Skin of body (tissue), 2 donors: ENCODE results near the gene KMT2C. TPM values are rescaled to one million over a fixed set of nuclear protein-coding genes. Genes with fewer than 3 reads are reported as not detected.
"Not testable (repeated sequence)": the region's sequence is repeated elsewhere in the genome, so short reads cannot be mapped to it uniquely, and the experiment has no call there.

Experiments used
- DNase-seq: peaks from one replicate; lab custom pipeline; 2025; lab: John Stamatoyannopoulos, UW
- total RNA-seq: library from RNA; depleted of rRNA; stranded (reverse); fragments of >200 nt; gene quantifications from one replicate; pipeline ENCODE4 v1.2.3, GENCODE V29; 2014

Gene KMT2C
- total RNA-seq, 1 donor from 2014 or later: 75.6 TPM

DNA sequence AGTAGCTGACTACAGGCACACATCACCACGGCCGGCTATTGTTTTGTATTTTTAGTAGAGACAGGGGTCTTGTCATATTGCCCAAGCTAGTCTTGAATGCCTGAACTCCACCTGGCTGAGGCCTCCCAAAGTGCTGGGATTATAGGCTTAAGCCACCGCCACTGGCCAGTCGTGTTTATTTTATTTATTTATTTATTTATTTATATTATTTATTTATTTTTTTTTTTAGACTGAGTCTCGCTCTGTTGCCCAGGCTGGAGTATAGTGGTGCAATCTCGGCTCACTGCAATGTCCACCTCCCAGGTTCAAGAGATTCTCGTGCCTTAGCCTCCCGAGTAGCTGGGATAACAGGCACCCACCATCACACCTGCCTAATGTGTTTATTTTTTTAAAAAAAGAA, 6.0 kb upstream of the KMT2C start:
- DNase-seq: not testable (repeated sequence)

DNA sequence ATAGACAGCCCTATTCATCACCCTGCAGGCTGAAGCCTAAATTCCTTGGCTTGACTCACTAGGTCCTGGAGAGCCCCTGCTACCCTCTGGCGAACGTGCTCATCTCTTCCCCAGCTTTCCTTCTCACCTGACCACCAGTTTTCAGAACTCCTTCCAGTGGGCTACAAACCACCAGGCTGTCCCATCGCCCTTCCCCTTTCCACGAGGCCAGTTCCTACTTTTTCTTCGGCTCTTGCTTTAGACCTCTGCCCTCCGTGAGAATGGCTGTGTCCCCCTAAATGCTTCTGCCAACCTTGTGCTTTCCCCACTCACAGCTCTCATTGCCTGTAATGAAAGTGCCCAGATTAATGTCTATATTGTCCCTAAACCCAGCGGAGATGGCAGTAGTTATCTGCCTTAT, 5.4 kb upstream of the KMT2C start:
- not testable (repeated sequence) for DNase-seq

DNA sequence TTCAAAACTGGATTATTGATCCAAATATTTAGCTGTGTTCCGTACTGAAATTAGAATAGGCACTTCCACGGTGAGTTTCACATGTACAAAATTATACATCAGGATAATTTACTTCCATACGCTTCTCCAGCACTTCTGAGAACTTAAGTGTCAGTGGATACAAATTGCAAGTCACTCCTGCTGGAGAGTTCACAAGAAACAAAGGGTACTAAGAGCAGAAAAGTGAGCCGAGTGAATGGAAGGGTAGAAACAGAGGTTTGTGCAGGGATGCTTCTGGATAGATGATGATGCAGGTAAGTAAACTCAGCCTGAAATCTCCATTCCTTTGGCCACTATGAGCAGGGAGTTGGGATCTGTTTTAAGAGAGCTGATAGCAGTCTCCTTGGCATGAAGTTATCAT, 2.2 kb upstream of the KMT2C start:
- DNase-seq: not testable (repeated sequence)

DNA sequence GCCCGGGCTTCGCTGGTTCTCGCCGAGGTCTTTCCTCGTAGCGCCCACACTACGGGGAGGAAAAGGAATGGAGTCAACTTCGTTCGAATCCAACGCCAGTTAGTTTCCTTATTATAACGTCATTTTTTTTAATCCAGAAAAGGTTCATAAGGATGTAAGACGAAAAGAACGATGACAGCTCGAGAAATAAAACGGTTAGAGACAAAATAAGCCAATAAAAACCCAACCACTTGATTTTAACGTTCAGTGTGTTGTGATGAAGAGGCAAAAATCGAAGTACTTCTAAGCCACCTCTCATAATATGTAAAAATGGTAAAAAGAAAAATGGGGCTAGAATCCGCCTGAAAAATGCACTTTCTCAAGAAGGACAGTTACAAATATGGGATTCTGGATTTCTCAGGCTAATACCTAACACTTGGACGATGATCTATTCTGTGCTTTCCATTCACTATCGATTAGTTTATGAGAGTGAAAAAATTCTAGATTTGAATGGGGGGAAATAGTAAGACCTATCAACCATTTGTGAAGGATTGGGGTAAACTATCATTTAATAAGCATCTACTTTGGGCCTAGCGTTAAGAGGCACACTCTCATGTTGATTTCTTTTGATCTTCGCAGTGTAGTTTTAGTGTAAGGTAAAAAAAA, 1.2 kb upstream of the KMT2C start:
- not testable (repeated sequence) for DNase-seq

DNA sequence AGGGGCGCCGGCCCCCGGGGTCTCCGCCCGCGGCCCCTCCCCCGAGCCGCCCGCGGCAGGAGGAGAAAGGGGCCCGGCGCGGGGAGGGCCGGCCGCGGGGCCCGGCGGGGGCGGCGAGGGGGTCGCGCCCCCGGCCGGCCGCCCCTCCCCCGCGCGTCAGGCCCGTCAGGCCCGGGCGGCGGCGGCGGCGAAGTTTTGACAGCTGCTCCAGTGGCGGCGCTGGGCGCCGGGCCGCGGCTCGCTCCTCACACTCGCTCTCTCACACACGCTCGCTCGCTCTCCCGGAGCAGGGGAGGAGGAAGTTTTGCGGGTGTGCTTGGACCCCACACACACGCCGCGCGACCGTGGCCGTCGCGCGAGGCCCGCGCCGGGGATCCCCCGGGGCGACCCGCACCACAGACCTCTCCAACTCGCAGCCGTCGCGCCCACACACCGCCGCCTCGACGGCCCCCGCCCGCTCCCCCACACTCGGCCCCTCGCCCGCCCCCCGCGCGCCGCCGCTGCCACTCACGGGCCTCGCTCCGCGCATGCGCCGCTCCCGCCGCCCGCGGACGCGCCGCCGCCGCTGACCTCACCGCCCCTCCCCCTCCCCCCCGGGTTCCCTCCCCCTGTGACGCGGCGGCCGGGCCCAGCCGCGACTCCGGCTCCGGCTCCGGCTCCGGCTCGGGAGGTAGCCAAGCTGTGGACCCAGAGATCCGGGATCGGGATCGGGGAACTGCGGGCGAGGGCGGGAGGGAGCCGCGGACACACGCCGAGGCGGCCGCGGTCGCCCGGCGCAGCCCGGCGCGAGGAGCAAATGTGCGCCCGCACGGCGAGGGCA, 518 bp upstream of the KMT2C start:
- peak; percentile 88 for DNase-seq

DNA sequence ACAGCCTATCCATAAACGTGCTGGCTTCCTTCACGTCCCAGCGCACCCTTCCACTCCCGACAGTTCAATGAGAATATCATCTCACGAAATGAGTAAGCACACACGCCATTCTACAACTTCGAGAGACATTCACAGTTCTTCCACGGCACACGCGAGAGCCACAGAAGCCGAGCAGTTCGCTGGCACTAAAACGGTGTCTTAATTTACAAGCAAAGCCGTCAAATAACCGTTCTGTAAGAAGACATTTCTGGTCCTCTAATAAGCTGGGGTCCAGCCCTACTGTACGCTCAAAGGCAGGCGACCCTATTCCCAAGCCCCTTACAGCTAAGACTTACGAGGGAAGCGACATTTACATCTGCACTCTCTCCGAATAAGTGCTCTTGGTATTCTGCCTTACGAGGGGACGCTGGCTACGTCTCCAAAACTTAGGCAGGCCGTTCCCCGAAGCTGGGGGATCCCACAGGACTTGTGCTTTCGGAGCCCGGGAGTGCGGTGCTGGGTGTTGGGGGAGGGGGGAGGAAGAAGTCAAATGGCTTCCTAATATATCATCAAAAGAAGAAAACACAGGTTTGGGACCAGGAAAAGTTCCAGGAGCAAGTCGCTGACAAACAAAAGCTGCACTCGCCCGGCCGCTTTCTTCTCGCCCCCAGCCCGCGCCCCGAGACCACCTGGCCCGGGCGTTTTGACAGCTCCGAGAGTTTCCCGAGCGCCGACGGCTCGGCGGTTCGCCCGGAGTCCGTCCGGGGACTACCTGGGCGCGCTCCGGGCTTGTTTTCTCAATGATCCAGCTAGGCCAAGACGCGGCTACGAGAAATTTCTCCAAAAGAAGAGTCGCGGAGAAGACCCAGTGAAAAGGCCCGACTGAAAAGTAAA, 1.1 kb downstream of the KMT2C start:
- not testable (repeated sequence) for DNase-seq

DNA sequence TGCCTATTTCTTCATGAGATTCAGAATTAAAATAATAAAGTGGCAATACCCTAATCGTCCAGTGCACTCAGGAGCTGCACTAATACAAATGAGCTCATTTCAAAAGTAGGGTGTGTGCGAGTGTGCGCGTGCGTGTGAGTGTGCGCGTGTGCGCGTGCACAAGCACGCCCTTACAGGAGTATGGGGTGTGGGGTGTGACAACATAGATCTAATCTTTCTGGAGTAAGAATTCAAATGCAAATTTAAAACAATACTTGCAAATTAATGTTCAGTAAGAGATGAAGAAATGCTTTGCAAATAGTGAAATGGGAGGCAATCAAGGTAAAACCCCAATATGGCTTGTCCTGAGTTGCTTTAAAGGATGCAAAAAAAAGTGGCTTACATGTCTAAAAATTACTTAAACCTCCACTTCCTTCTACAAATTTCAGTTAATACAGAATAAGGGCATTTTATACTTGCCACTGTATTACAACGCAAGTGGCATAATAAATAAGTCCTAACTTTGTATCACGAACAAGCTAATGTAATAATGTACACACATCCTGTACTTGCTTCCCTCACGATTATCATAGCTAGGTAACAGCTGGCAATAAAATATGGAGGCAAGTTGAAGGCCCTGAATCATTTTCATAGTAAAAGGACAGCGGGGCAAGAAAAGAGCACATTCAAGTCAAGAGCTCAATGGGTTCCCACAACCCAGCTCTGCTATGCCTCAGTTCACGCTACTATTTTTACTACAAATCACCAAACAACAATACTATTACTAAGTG, 1.9 kb downstream of the KMT2C start:
- not testable (repeated sequence) for DNase-seq

DNA sequence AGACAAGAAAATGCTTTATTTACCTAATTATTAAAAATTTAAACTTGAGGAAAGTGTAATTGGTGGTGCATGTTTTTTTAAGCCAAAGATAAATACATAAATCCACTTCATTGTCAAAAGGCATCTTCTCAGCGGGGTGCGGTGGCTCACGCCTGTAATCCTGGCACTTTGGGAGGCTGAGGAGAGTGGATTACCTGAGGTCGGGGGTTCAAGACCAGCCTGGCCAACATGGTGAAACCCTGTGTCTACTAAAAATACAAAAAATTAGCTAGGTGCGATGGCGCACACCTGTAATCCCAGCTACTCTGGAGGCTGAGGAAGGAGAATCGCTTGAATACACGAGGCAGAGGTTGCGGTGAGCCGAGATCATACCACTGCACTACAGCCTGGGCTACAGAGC, 3.1 kb downstream of the KMT2C start:
- not testable (repeated sequence) for DNase-seq

DNA sequence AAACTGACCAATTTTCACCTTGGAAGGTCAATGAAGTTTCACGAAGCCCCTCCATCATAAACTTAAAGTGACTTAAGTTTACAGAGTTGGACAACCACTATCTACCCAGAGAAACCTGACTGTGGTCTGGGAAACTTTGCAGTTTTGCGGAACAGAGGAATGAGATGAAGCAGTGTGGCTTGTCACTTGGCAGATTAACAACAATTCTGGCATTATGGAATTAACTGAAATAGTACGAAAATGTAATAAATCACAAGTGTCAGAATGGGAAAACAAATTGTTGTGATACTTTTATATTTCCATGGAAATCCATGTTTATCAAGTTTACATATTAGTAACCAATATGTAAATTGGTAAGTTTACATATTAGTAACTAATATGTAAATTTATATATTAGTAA, 4.9 kb downstream of the KMT2C start:
- DNase-seq: no peak

DNA sequence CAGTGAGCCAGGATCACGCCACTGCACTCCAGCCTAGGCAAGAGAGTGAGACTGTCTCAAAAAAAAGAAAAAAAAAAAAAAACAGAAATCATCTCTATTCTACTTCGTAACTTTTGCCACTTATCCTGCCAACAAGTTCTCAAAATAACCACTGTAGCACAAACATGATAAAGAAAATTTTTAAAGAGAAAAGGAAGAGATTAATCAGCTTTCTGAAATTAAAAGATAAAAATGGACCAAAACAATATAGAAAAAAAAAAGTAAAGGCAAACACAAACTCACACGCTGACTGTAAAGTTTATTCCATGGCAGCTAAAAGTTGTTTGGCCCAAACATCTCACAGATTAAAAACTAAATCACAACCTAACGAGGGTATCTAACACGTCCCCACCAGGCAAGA, 5.7 kb downstream of the KMT2C start:
- DNase-seq: not testable (repeated sequence)

DNA sequence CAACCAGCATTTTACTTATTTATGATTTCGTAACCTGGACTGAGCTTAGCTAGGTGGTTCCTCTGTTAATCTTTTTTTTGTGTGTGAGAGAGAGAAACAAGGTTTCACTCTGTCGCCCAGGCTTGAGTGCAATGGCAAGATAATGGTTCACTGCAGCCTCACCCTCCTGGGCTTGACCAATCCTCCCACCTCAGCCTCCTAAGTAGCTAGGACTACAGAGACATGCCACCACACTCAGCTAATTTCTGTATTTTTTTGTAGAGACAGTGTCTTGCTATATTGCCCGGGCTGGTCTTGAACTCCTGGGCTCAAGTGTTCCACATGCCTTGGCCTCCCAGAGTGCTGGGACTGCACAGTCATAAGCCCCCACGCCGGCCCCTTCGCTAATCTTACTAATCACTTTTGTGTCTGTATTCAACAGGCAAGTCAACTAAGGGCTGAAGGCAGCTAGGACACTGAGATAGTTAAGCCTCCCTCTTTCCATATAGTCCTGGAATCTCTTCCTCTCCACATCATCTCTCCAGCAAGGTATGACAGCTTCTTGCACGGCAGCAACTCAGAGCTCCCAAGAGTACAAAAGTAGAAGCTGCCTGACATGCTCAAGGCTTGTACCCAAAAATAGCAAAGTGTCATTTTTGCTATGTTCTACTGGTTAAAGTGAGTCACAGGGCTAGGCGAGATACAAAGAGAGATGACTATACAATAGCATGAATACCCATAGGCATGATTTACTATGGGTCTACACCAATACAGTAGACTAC, 11.3 kb downstream of the KMT2C start:
- DNase-seq: no peak

DNA sequence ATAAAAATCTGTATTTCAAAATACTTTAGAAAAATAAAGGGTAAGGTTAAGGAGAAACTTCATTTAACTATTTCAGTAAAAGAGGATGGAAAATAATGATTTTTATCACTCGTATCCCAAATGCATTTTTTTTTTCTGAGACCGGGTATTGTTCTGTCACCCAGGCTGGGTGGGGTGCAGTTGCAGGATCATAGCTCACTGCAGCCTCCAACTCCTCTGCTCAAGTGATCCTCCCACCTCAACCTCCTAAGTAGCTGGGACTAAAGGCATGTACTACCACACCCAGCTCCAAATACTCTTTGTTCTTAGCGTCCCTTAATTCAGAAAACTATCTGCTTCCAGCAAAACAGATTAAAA, 11.8 kb downstream of the KMT2C start:
- no peak for DNase-seq

DNA sequence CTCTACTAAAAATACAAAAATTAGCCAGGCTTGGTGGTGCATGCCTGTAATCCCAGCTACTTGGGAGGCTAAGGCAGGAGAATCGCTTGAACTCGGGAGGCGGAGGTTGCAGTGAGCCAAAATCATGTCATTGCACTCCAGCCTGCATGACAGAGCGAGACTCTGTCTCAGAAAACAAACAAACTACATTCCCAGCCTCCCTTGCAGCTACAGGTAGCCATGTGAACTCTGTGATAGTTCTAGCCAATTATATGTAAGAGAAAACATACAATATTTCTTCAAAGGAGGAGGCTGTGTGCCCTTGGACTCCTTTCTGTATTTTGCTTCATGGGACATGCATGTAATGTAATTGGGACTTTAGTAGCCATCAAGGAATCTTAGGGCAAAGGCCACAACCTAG, 12.6 kb downstream of the KMT2C start:
- DNase-seq: not testable (repeated sequence)

DNA sequence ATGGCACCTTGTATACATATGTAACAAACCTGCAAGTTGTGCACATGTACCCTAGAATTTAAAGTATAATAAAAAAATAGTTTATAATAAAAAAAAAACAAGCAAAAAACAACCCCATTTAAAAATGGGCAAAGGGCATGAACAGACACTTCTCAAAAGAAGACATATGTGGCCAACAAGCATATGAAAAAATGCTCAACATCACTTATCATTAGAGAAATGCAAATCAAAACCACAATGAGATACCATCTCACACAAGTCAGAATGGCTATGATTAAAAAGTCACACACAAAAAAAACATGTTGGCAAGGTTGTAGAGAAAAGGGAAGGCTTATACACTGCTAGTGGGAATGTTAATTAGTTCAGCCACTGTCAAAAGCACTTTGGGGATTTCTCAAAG, 14.9 kb downstream of the KMT2C start:
- not testable (repeated sequence) for DNase-seq

DNA sequence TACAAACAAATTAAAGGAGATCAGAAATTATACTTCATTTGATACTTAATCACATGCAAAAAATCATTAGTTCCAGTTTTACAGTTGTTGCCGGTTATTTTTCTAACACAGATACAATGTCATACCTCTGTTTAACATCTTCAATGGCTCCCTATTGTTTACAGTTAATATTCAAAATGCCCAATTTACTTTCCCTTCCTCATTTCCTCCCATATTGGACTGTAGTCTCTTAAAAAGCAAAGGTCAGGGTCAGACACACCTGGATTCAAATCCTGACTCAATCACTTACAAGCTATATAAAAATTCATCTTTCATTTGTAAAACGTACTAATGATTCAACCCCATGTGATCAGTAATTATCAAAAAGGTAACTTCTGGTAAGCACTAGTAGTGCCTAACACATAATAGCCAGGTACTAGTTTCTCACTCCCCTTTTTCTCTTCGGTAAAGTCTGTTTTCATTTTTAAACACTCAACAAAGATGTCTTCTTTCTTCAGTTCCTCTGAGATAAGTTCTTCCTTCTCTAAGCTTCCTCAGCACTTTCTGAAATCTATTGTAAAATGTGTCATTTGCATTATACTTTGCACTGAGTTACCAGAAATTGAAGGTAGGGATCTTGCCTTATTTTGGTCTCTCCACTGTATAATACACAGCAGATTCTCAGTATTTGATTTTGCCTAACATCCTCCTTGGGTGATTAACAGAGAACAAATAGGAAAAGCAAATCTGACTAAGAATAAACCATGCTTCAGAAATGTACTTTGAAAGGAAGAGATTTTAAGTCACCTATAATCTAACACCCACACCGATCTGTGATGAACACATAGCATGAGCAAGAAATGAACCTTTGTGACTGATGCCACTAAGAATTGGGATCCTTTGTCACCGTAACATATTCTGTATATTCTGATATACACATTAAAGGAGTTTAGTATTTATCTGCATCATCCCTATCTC, 16.1 kb downstream of the KMT2C start:
- no peak for DNase-seq

DNA sequence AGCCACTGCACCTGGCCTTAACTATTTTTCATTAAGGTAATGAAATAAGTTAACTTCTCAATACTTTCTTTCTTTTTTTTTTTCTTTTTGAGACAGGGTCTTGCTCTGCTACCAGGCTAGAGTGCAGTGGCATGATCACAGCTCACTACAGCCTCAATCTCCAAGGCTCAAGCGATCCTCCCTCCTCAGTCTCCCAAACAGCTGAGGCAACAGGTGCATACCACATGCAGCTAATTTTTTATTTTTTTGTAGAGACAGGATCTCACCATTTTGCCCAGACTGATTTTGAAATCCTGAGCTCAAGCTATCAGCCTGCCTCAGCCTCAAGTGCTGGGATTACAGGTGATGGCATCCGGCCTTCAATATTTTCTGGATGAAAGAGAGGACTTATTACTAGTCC, 21.0 kb downstream of the KMT2C start:
- DNase-seq: no peak

DNA sequence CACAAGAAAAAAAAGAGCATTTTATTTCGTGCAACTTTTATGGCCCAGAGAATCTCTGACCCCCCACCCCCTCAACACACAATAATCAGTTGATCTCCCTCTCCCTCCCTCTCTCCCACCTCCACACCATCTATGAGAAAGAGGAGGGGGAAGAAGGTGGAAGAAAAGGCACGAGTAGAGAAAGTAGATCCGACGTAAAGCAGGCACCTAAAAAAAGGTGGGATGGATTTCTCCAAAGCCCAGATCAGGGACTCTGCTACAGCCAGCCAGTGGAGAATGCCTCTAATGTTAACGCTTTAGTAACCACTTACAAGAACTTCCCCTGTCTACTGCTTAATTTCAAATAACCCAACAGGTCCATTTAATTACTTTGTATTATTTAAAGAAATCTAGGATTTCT, 24.4 kb downstream of the KMT2C start:
- DNase-seq: no peak

DNA sequence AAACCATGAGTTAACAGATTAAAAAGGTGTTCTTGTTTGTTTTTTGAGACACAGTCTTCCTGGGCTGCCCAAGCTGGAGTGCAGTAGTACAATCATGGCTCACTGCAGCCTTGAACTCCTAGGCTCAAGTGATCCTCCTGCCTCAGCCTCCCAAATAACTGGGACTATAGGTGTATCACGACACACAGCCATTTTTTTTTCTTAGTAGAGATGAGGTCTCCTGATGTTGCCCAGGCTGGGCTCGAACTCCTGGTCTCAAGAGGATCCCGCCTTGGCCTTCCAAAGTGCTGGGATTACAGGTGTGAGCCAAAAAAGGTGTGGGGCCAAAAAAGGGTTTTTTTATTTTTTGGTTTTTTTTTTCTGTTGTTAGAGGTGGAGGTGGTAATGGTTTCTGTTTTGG, 29.3 kb downstream of the KMT2C start:
- DNase-seq: no peak

DNA sequence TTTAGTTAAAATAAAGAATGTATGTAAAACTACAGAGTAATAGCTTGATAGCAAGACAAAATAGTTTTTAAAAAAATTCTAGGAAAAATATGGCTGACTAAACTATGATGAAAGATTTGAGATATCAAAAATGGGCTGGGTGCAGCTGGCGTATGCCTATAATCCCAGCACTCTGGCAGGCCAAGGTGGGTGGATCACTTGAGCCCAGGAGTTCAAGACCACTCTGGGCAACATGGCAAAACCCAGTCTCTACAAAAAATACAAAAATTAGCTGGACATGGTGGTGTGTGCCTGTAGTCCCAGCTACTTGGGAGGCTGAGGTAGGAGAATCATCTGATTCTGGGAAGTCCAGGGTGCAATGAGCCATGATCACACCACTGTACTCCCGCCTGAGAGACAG, 29.8 kb downstream of the KMT2C start:
- DNase-seq: not testable (repeated sequence)
